Measurements from ENCODE around the gene HMX2. TPM values are rescaled to one million over a fixed set of nuclear protein-coding genes. Genes with fewer than 3 reads are reported as not detected.

The HMX2 gene
- total and polyA plus RNA-seq, 2 of the 8 experiments (the other 6 are each of a cell fraction or from before 2014, with no cell fraction given), result 2.0 to 2.7 TPM

DNA sequence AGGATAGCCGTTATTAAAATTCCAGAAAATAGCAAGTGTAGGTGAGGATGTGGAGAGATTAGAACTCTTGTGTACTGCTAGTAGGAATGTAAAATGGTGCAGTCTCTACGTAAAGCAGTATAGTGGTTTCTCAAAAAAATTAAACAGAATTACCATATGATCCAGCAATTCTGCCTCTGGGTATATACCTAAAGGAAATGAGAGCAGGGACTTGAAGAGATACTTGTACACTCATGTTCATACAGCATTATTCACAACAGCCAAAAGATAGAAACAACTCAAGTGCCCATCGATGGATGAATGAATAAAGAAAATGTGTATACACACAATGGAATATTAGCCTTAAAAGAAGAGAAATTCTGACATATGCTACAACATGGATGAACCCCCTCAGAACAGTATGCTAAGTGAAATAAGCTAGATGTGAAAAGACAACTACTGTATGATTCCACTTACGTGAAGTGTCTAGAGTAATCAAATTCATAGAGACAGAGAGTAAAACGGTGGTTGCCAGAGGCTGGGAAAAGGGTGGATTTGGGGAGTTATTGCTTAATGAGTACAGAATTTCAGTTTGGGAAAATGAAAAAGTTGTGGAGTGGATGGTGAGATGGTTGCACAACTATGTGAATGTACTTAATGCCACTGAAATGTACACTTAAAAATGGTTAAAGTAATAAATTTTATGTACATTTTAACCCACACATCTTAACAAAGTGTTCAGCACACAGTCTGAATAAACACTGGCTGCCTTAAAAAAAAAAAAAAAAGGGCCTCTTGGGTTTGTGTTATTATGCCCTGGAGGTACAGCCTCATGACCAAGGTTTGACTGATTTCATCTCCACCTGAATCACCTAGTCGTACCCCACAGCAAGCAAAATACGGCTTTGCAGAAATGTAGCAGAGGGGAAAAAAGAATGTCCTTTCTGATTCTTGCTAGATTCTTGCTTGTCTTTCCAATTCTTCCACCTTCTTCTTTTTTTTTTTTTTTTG lies 32.5 kb downstream of the HMX2 start (continued):
- TF ChIP-seq NANOG (IDR thresholded peaks at IDR 0.05; ENCODE audit: insufficient read depth, low read depth, low read length, poor library complexity, severe bottlenecking), result no peak
- no peak for TF ChIP-seq TAF7 (optimal IDR thresholded peaks at IDR 0.05; ENCODE audit: borderline replicate concordance, low read depth, low read length)
- TF ChIP-seq SRF (IDR thresholded peaks at IDR 0.05; ENCODE audit: low read depth, low read length), result no peak
- no peak for TF ChIP-seq RAD21 (IDR thresholded peaks at IDR 0.05 in 1 of 2, conservative IDR thresholded peaks at IDR 0.05 in 1 of 2; ENCODE audit: low read depth in 2 of 2, low read length in 2 of 2)
- no peak for TF ChIP-seq CREB1 (IDR thresholded peaks at IDR 0.05)
- TF ChIP-seq, protein P1, sequence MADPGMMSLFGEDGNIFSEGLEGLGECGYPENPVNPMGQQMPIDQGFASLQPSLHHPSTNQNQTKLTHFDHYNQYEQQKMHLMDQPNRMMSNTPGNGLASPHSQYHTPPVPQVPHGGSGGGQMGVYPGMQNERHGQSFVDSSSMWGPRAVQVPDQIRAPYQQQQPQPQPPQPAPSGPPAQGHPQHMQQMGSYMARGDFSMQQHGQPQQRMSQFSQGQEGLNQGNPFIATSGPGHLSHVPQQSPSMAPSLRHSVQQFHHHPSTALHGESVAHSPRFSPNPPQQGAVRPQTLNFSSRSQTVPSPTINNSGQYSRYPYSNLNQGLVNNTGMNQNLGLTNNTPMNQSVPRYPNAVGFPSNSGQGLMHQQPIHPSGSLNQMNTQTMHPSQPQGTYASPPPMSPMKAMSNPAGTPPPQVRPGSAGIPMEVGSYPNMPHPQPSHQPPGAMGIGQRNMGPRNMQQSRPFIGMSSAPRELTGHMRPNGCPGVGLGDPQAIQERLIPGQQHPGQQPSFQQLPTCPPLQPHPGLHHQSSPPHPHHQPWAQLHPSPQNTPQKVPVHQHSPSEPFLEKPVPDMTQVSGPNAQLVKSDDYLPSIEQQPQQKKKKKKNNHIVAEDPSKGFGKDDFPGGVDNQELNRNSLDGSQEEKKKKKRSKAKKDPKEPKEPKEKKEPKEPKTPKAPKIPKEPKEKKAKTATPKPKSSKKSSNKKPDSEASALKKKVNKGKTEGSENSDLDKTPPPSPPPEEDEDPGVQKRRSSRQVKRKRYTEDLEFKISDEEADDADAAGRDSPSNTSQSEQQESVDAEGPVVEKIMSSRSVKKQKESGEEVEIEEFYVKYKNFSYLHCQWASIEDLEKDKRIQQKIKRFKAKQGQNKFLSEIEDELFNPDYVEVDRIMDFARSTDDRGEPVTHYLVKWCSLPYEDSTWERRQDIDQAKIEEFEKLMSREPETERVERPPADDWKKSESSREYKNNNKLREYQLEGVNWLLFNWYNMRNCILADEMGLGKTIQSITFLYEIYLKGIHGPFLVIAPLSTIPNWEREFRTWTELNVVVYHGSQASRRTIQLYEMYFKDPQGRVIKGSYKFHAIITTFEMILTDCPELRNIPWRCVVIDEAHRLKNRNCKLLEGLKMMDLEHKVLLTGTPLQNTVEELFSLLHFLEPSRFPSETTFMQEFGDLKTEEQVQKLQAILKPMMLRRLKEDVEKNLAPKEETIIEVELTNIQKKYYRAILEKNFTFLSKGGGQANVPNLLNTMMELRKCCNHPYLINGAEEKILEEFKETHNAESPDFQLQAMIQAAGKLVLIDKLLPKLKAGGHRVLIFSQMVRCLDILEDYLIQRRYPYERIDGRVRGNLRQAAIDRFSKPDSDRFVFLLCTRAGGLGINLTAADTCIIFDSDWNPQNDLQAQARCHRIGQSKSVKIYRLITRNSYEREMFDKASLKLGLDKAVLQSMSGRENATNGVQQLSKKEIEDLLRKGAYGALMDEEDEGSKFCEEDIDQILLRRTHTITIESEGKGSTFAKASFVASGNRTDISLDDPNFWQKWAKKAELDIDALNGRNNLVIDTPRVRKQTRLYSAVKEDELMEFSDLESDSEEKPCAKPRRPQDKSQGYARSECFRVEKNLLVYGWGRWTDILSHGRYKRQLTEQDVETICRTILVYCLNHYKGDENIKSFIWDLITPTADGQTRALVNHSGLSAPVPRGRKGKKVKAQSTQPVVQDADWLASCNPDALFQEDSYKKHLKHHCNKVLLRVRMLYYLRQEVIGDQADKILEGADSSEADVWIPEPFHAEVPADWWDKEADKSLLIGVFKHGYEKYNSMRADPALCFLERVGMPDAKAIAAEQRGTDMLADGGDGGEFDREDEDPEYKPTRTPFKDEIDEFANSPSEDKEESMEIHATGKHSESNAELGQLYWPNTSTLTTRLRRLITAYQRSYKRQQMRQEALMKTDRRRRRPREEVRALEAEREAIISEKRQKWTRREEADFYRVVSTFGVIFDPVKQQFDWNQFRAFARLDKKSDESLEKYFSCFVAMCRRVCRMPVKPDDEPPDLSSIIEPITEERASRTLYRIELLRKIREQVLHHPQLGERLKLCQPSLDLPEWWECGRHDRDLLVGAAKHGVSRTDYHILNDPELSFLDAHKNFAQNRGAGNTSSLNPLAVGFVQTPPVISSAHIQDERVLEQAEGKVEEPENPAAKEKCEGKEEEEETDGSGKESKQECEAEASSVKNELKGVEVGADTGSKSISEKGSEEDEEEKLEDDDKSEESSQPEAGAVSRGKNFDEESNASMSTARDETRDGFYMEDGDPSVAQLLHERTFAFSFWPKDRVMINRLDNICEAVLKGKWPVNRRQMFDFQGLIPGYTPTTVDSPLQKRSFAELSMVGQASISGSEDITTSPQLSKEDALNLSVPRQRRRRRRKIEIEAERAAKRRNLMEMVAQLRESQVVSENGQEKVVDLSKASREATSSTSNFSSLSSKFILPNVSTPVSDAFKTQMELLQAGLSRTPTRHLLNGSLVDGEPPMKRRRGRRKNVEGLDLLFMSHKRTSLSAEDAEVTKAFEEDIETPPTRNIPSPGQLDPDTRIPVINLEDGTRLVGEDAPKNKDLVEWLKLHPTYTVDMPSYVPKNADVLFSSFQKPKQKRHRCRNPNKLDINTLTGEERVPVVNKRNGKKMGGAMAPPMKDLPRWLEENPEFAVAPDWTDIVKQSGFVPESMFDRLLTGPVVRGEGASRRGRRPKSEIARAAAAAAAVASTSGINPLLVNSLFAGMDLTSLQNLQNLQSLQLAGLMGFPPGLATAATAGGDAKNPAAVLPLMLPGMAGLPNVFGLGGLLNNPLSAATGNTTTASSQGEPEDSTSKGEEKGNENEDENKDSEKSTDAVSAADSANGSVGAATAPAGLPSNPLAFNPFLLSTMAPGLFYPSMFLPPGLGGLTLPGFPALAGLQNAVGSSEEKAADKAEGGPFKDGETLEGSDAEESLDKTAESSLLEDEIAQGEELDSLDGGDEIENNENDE (IDR thresholded peaks at IDR 0.05; ENCODE audit: insufficient replicate concordance, low read length), result no peak
